CD4-positive, alpha-beta T cell treated with Interleukin-2 at 100 ng/mL for 4 hours (primary cell): Measurements from ENCODE around the gene NSDHL.

ENCODE experiments used
- DNase-seq: peaks from one replicate; pipeline ENCODE4 v3.0.0-alpha.2; 2020; ENCODE audit warnings: low spot score

The NSDHL gene

GRCh38 chrX:152844256-152844655 is 13.4 kb downstream of the NSDHL start:
- no peak for DNase-seq

- DNase-seq, result no peak
These were observed 14.9 kb downstream of the NSDHL start for GRCh38 chrX:152845618-152846240.

DNA sequence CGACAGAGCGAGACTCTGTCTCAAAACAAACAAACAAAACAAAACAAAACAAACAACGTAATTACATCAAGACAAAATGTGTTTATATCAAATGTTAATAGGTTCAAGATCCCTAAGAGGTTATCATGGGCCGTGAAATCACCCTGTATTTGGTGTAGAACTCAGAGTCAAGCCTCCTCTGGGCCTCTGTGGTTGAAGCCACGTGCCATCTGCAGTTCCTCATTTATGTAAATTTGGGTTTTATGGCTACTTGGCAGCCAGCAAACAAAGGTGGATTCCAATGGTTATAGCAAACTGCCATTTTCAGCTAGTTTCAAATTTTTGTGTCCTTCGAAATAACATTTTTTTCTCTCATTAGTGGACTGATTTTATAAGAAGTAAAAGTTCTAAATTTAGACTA is 16.4 kb downstream of the NSDHL start:
- DNase-seq, result no peak

DNA sequence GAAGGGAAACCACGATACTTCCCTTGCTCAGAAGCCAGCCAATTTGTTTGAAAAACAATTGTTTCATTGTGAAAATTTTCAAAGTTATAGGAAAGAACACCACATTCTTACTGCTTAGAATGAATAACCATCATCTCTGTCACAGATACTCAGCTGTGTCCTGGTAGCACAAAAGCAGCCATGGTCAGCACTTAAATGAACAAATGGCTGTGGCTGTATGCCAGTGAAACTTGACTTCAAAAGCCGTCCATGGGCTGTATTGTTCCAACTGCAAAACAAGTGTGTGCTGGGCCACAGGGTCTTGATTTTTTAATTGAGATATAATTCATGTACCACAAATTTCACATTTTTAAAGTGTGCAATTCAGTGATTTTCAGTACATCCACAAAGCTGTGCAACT is 19.6 kb downstream of the NSDHL start:
- DNase-seq, result no peak

DNA sequence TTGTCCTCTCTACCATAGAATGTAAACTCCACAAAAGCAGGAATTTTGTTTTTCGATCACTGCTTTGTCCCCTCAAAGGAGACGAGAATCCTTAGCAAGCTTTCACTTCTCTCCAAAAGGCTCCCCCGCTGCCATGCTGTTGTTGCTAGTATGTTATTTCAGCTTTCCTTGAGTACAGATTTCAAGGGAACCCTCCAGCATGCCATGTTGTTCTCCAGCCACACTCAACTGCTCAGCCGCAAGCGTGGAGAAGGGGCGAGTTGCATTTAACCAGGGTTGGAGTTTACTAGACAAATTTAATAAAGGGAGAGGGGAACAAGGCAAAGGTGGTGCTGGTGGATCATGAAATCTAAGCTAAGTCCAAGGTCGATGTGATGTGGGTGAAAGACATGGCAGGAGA is 23.1 kb downstream of the NSDHL start:
- DNase-seq, result no peak

DNA sequence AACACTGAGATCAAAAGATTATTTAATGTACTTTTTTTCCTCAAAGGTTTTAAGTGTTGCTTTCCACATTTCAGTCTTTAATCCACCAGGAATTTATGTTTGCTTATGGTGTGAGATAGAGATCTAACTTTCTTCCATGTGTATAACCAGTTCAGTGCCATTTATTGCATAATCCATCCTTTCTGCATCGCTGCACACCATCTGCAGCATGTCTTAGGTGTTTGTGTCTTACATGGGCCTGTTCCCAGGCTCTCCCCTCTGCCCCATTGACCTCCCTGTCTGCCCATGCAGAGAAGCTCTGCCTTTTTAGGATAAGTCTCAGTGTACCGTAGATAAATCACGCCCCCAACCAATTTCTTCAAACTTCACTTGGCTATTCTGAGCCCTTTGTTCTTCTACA is 30.3 kb downstream of the NSDHL start:
- DNase-seq, result no peak

DNA sequence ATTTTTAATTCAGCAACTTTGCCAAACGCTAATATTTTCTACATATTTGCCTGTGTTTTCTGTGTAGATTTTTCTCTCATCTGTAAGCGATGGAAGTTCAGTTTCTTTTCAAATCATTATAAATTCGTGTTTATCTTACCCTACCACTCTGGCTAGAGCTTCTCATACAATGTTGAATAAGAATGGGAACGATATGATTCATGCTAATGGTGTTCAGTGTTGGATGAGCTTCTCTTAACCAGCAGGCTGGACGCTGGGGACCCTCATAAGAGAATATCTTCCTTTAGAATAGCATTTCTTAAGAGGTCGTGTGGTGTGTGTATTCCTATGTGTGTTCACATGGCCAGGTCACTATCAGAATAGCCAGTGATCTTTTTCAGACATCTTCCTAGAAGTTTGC is 31.0 kb downstream of the NSDHL start:
- no peak for DNase-seq

- no peak for DNase-seq
These were observed 34.5 kb downstream of the NSDHL start for GRCh38 chrX:152865232-152865920.

- no peak for DNase-seq
These were observed 35.5 kb downstream of the NSDHL start for GRCh38 chrX:152866386-152866785.

GRCh38 chrX:152869972-152870371 is 39.1 kb downstream of the NSDHL start:
- no peak for DNase-seq

DNA sequence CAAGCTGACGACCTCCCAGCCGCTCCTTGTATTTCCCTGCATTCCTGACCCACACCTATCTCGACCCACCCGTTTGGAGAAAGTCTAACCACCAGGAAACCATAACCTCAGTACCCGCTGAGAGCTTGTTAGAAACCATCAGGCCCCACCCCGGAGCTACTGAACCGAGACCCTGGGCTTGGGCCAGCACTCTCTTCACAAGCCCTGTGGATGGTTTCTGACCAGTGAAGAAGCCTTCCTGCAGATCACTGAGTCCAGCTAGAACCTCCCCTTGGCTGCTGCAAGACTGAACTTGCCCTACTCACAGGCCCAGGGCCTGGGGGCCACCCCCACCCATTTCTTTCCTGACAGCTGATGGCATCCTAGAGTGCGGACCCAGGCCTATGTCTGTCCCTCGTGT is 40.4 kb downstream of the NSDHL start:
- no peak for DNase-seq

- DNase-seq, result no peak
These were observed 41.7 kb downstream of the NSDHL start for GRCh38 chrX:152872522-152872921.

DNA sequence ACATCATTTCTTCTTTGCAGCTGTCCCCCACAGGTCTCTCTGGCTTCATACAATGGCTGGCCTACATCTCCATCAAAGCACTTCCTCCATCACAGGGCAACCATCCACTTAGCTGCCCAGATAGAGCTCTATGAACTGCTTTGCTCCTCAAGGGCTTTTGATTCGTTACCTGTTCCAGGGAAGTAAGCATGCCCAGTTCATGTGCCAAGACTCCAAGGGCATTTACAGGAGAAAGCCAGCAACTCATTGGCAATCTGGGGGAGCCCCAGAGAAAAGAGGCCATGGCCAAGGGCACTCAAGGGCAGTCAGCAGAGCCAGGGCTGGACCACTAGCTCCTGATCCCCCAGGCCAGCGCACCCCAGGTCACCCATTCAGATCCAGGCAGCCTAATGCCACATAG is 42.5 kb downstream of the NSDHL start:
- DNase-seq, result no peak

- no peak for DNase-seq
These were observed 46.3 kb downstream of the NSDHL start for GRCh38 chrX:152876931-152877840.

DNA sequence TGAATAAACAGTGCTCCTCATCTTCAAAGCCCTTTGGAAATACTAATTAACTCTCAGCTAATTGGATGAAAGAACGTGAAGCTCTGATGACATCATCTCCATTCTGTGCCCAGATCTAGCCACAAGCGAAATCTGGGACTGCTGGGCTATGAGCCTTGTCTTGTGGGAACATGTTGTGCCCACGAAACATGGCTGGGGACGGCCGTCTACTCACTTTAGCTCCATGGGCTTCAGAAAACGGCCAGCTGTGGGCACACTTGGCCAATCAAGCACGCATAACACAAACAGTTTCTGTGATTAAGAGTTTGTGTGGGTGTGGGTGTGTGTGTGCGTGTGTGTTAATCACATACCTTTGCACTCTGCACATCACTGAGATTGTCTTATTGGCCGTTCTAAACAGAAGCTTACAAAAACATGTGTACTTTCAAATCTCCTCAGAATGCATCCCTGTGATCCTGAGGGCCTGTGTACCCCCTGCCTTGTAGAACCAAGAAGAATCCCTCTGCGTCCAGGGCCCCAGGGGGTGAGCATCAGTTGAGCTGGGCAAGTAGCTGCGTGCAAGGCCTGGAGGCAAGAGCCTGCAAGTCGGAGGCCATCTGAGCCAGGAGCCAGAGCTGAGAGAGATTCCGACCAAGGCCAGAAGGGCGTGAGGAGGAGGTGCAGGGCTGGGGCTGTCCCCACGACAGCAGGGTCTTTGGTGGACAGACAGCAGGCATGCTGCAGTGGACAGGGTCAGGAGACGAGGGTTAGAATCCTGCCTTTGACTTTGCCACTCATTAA is 48.3 kb downstream of the NSDHL start:
- no peak for DNase-seq

DNA sequence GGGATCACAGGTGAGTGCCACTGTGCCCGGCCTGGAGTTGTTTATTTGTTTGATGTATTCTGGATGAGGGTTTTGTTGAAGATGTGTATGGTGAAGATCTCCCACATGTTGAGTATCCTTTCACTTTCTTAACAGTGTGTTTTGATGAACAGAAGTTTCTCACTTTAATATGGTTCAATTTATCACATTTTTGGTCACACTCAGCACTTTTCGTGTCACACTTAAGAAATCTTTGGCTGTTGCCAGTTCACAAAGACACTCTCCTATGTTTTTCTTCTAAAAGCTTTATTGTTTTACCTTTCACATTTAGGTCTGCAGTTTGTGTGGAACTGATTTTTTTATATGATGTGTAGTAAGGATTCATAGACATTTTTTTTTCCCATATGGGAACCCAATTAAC is 50.4 kb downstream of the NSDHL start:
- DNase-seq, result no peak

DNA sequence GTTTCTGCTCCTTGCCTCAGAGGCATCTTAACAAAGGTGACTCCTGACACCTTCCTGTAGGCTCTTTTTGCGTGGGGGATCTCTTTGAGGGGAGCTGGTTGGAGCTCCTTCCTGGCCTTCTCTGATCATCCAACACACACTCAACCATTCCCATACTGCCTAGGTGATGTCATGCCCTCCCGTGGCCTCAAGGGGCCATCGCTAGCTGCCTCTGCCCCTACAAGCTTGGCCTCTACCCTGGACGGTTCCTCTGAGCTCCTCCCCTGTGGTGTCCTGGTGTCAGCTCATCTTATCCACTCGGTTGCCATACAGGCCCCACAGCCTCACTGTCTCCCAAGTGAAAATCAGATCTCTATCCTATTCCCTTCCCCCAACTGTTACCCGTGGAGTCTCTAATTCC is 53.3 kb downstream of the NSDHL start:
- no peak for DNase-seq

GRCh38 chrX:152886716-152887115 is 55.9 kb downstream of the NSDHL start:
- no peak for DNase-seq

GRCh38 chrX:152892499-152892898 is 61.6 kb downstream of the NSDHL start:
- DNase-seq, result no peak

GRCh38 chrX:152892999-152893891 is 62.4 kb downstream of the NSDHL start:
- DNase-seq, result no peak

DNA sequence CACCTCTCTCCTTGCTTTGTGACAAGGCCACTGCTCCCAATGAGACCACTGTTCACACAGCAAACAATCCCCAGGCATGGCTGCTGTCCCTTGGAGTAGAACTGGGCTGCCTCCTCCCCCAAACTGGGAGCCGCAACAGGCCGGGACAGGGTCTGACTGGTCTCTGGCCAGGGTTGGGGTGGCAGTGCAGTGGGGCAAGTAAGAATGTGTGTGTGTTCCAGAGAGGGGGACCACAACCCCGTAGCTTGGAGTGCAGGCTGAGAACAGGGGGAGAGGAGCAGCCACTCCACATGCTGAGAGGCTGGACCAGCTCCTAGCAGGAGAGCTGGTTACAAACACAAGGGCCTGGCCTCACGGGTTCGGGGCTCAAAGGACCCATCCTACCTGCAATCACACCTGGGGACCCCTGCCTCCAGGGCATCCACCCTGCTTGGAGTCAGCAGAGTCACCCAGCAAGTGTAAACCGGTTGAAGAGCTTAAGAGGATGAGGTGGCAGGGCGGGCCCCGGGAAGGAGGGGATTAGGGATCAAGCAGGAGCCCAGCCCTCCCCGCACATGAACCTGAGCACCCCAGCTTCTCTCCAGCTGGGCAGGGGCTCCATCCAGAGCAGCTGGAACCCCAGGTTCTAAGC is 63.2 kb downstream of the NSDHL start:
- no peak for DNase-seq
